ENCODE data around the gene OPTN.

Gene OPTN

GRCh38 chr10:13106387-13107045, 6.6 kb downstream of the OPTN start:
- no peak for TF ChIP-seq CTCF (IDR thresholded peaks at IDR 0.05; ENCODE audit: low read depth, low read length)
- no peak overlapping the region for H3K4me3 ChIP-seq (replicated peaks in 1 of 2; ENCODE audit: low read depth in 2 of 2, low read length in 2 of 2)
- DNase-seq (ENCODE audit: low read depth in 2 of 2): no peak

GRCh38 chr10:13110908-13111307, 10.9 kb downstream of the OPTN start:
- DNase-seq (ENCODE audit: low read depth in 2 of 2): no peak
- no peak overlapping the region for H3K4me3 ChIP-seq (replicated peaks in 1 of 2; ENCODE audit: low read depth in 2 of 2, low read length in 2 of 2)
- no peak for TF ChIP-seq CTCF (IDR thresholded peaks at IDR 0.05; ENCODE audit: low read depth, low read length)

- DNase-seq (ENCODE audit: low read depth in 2 of 2): no peak
- H3K4me3 ChIP-seq (replicated peaks in 1 of 2; ENCODE audit: low read depth in 2 of 2, low read length in 2 of 2): no peak overlapping the region
- TF ChIP-seq CTCF (IDR thresholded peaks at IDR 0.05; ENCODE audit: low read depth, low read length): no peak
These were observed 13.6 kb downstream of the OPTN start for GRCh38 chr10:13113544-13113943.

GRCh38 chr10:13115832-13116803, 16.2 kb downstream of the OPTN start:
- no peak overlapping the region for H3K4me3 ChIP-seq (replicated peaks in 1 of 2; ENCODE audit: low read depth in 2 of 2, low read length in 2 of 2)
- TF ChIP-seq CTCF (IDR thresholded peaks at IDR 0.05; ENCODE audit: low read depth, low read length): no peak
- DNase-seq (ENCODE audit: low read depth in 2 of 2): no peak

GRCh38 chr10:13117841-13118783, 18.1 kb downstream of the OPTN start:
- H3K4me3 ChIP-seq (replicated peaks in 1 of 2; ENCODE audit: low read depth in 2 of 2, low read length in 2 of 2): no peak overlapping the region
- no peak for DNase-seq (ENCODE audit: low read depth in 2 of 2)
- no peak for TF ChIP-seq CTCF (IDR thresholded peaks at IDR 0.05; ENCODE audit: low read depth, low read length)

GRCh38 chr10:13118784-13119410, 18.9 kb downstream of the OPTN start:
- no peak for TF ChIP-seq CTCF (IDR thresholded peaks at IDR 0.05; ENCODE audit: low read depth, low read length)
- DNase-seq (ENCODE audit: low read depth in 2 of 2): no peak
- H3K4me3 ChIP-seq (replicated peaks in 1 of 2; ENCODE audit: low read depth in 2 of 2, low read length in 2 of 2): no peak overlapping the region
